HCT116 (cell line): ENCODE data around the gene XPOT. TPM values are rescaled to one million over a fixed set of nuclear protein-coding genes. Genes with fewer than 3 reads are reported as not detected.

ENCODE experiments used
- ATAC-seq: fragments of 200-7000 bp; cut with Tn5 transposase; 2 replicates; pipeline ENCODE4 v1.9.1; 2020; ENCODE audit warnings: mild to moderate bottlenecking, moderate library complexity
- BruUV-seq: library from RNA; stranded (reverse); fragments of 400-500 nt; replicated peaks from 2 replicates; lab custom pipeline; 2021; lab: Mats Ljungman, UMichigan
- CTCF ChIA-PET: fragments of 300-600 bp; sonication (Branson Sonifier 250); formaldehyde crosslinking; loops from one replicate; lab custom pipeline; 2021; ENCODE audit warnings: antibody characterized with exemption; lab: Charles Lee
- POLR2A ChIA-PET: fragments of 300-600, 350-600 bp; sonication (Branson Sonifier 250); formaldehyde crosslinking; loops from one replicate; lab custom pipeline; 2021; ENCODE audit warnings: antibody characterized with exemption; lab: Charles Lee
- RAD21 ChIA-PET, 2 experiments: fragments of 300-600 bp; sonication (Branson Sonifier 250); formaldehyde crosslinking; loops; one replicate each; lab custom pipeline; 2023; ENCODE audit warnings: low total read pairs in 2 of 2; ENCODE audit not compliant: uncharacterized antibody in 2 of 2, unreplicated experiment in 2 of 2, low non-redundant PET in 1 of 2; lab: Charles Lee
- DNase-seq: peaks from one replicate; pipeline ENCODE4 v3.0.0-alpha.2; 2010; ENCODE audit warnings: low read depth, low spot score
- H2AFZ ChIP-seq: fragments of 200-600 bp; shearing (Covaris generic), sonication (generic); 2 replicates; pipeline ENCODE4 v1.6.1; 2017; ENCODE audit warnings: low read depth, mixed run types, mixed read lengths, antibody characterized with exemption, low read length; ENCODE audit not compliant: poor library complexity, severe bottlenecking
- H3K27ac ChIP-seq: 2 replicates; pipeline ENCODE4 v1.5.1; 2012; ENCODE audit warnings: low read depth, low read length
- H3K27me3 ChIP-seq: fragments of 200-600 bp; sonication (generic); 2 replicates; pipeline ENCODE4 v1.6.1; 2016; ENCODE audit warnings: mixed run types, low read length, mixed read lengths; ENCODE audit not compliant: insufficient read depth
- H3K36me3 ChIP-seq, 2 experiments: fragments of 200-500 bp in 1 of 2; fragments of 200-600 bp in 1 of 2; sonication (Bioruptor generic) in 1 of 2; sonication (generic) in 1 of 2; 2 replicates each; pipeline versions ENCODE4 v1.5.1 to v1.6.1; 2014 to 2016; ENCODE audit warnings: low read length in 2 of 2, inconsistent platforms in 1 of 2, mixed read lengths in 1 of 2, mixed run types in 1 of 2; ENCODE audit not compliant: insufficient read depth in 2 of 2, control insufficient read depth in 1 of 2
- H3K4me1 ChIP-seq, 2 experiments: fragments of 200-600 bp in 1 of 2; sonication (generic) in 1 of 2; 2 replicates each; pipeline versions ENCODE4 v1.5.1 to v1.6.1; 2012 to 2017; ENCODE audit warnings: low read length in 2 of 2, inconsistent platforms in 1 of 2, mild to moderate bottlenecking in 1 of 2, mixed read lengths in 1 of 2, mixed run types in 1 of 2, moderate library complexity in 1 of 2; ENCODE audit not compliant: insufficient read depth in 2 of 2, control insufficient read depth in 1 of 2
- H3K4me2 ChIP-seq: fragments of 200-600 bp; sonication (generic); 2 replicates; pipeline ENCODE4 v1.6.1; 2017; ENCODE audit warnings: mixed run types, low read length, mixed read lengths
- H3K4me3 ChIP-seq, 2 experiments: fragments of 200-600 bp in 1 of 2; sonication (generic) in 1 of 2; replicated peaks in 1 of 2; 2 replicates each; pipeline ENCODE4 v1.5.1; 2011 to 2016; ENCODE audit warnings: low read length in 2 of 2, control low read depth in 1 of 2, low read depth in 1 of 2, mild to moderate bottlenecking in 1 of 2, mixed read lengths in 1 of 2, mixed run types in 1 of 2
- H3K79me2 ChIP-seq: fragments of 200-600 bp; sonication (generic); 2 replicates; pipeline ENCODE4 v1.6.1; 2017; ENCODE audit warnings: mild to moderate bottlenecking, mixed run types, low read length, moderate library complexity, mixed read lengths; ENCODE audit not compliant: insufficient read depth
- H3K9ac ChIP-seq: fragments of 200-600 bp; sonication (generic); 2 replicates; pipeline ENCODE4 v1.6.1; 2016; ENCODE audit warnings: low read length, mixed read lengths
- H3K9me2 ChIP-seq: fragments of 200-600 bp; sonication (generic), shearing (Covaris generic); 2 replicates; pipeline ENCODE4 v1.6.1; 2017; ENCODE audit warnings: mixed run types, mild to moderate bottlenecking, moderate library complexity; ENCODE audit not compliant: insufficient read depth
- H3K9me3 ChIP-seq, 2 experiments: fragments of 200-500 bp in 1 of 2; fragments of 200-600 bp in 1 of 2; sonication (Bioruptor generic) in 1 of 2; sonication (generic) in 1 of 2; 2 replicates each; pipeline ENCODE4 v1.6.1; 2014 to 2017; ENCODE audit warnings: low read length in 2 of 2, mixed read lengths in 2 of 2, inconsistent platforms in 1 of 2, low read depth in 1 of 2, mild to moderate bottlenecking in 1 of 2, mixed run types in 1 of 2, moderate library complexity in 1 of 2; ENCODE audit not compliant: control insufficient read depth in 1 of 2, insufficient read depth in 1 of 2
- H4K20me1 ChIP-seq: fragments of 200-600 bp; sonication (generic), shearing (Covaris generic); 2 replicates; pipeline ENCODE4 v1.6.1; 2017; ENCODE audit warnings: mixed run types, mild to moderate bottlenecking, moderate library complexity; ENCODE audit not compliant: insufficient read depth
- ATF3 ChIP-seq: IDR thresholded peaks from 2 replicates; pipeline ENCODE4 v1.6.1; 2012
- CBX3 ChIP-seq: IDR thresholded peaks from 2 replicates; pipeline ENCODE4 v1.6.1; 2012; ENCODE audit warnings: low read depth
- CEBPB ChIP-seq: IDR thresholded peaks from 2 replicates; pipeline ENCODE4 v1.6.1; 2012; ENCODE audit warnings: low read depth
- ELF1 ChIP-seq: IDR thresholded peaks from 2 replicates; pipeline ENCODE4 v1.6.1; 2012; ENCODE audit warnings: low read depth, borderline replicate concordance
- EZH2 ChIP-seq: fragments of 200-600 bp; sonication (generic); IDR thresholded peaks from 2 replicates; pipeline ENCODE4 v1.6.1; 2017; ENCODE audit warnings: antibody characterized with exemption, mixed run types
- FOSL1 ChIP-seq: IDR thresholded peaks from 2 replicates; pipeline ENCODE4 v1.6.1; 2012; ENCODE audit warnings: low read depth
- JUND ChIP-seq: IDR thresholded peaks from 2 replicates; pipeline ENCODE4 v1.6.1; 2012
- POLR2A ChIP-seq: IDR thresholded peaks from 2 replicates; pipeline ENCODE4 v1.7.0; 2011; ENCODE audit warnings: borderline replicate concordance; ENCODE audit not compliant: insufficient read depth, insufficient read length; ENCODE audit errors: extremely low read depth
- POLR2AphosphoS5 ChIP-seq: IDR thresholded peaks from 2 replicates; pipeline ENCODE4 v1.6.1; 2011; ENCODE audit warnings: mild to moderate bottlenecking, low read depth, low read length, moderate library complexity
- RAD21 ChIP-seq: IDR thresholded peaks from 2 replicates; pipeline ENCODE4 v1.6.1; 2012; ENCODE audit warnings: low read depth, mild to moderate bottlenecking
- SP1 ChIP-seq: IDR thresholded peaks from 2 replicates; pipeline ENCODE4 v1.6.1; 2012; ENCODE audit warnings: low read depth
- SRF ChIP-seq: IDR thresholded peaks from 2 replicates; pipeline ENCODE4 v1.6.1; 2012; ENCODE audit warnings: low read depth
- TCF7L2 ChIP-seq: IDR thresholded peaks from 2 replicates; pipeline ENCODE4 v1.7.0; 2011; ENCODE audit warnings: borderline replicate concordance, inconsistent platforms; ENCODE audit not compliant: insufficient read depth, insufficient read length; ENCODE audit errors: extremely low read depth
- YY1 ChIP-seq: IDR thresholded peaks from 2 replicates; pipeline ENCODE4 v1.6.1; 2011; ENCODE audit warnings: low read length, low read depth, moderate library complexity, mild to moderate bottlenecking; ENCODE audit not compliant: insufficient replicate concordance; ENCODE audit errors: extremely low read depth
- ZFX ChIP-seq: fragments of 450-650 bp; IDR thresholded peaks from 2 replicates; pipeline ENCODE4 v1.6.1; 2017
- ZNF274 ChIP-seq: fragments of 200-500 bp; sonication (Bioruptor generic); IDR thresholded peaks from 2 replicates; pipeline ENCODE4 v1.6.1; 2014; ENCODE audit warnings: mild to moderate bottlenecking, low read depth, low read length, inconsistent platforms
- intact Hi-C: fragments of 100-400 bp; cut with micrococcal nuclease; formaldehyde crosslinking; loops from 2 replicates; pipeline ENCODE4 v1.10.0; 2022
- total RNA-seq: library from RNA; stranded (reverse); gene quantifications from one replicate; pipeline ENCODE4 v1.2.1, GENCODE V29; 2021; ENCODE audit not compliant: unreplicated experiment
- TF ChIP-seq, protein P1 (sequence below): IDR thresholded peaks from 2 replicates; pipeline ENCODE4 v1.6.1; 2012

Gene XPOT
- total RNA-seq, 1 experiment from 2014 or later: 120 TPM

- Histone ChIP-seq H3K36me3 (peaks cover 11 to 28% of the 10 kb centered on the region in 2 experiments), H3K27ac (no peak overlapping the region), H3K4me3 (no peak overlapping the region), H3K9me3 (no peaks in the 10 kb centered on the region), H3K79me2 (peaks cover 71% of the 10 kb centered on the region), H3K9me2 (no peaks in the 10 kb centered on the region), H3K9ac (no peak overlapping the region), H3K4me1 (no peaks in the 10 kb centered on the region), H2AFZ (no peak overlapping the region), H3K4me2 (no peak overlapping the region), H4K20me1 (no peaks in the 10 kb centered on the region; the same call in 1 of the 2 replicates), H3K27me3 (no peaks in the 10 kb centered on the region)
- ChIA-PET POLR2A (no interaction called here), CTCF (no interaction called here), RAD21 (no interaction called here)
- ATAC-seq (no peak), DNase-seq (no peak)
- BruUV-seq: no TSS peak
- TF ChIP-seq YY1 (no peak), FOSL1 (no peak), RAD21 (no peak), ATF3 (no peak), SRF (no peak), POLR2AphosphoS5 (no peak), ZFX (no peak), CEBPB (no peak), CBX3 (no peak)
- intact Hi-C loops: loop anchor here (10.0 kb wide), 1 partner anchor 145 kb away; no protein-coding TSS in a partner anchor
Measured at GRCh38 chr12:64459394-64459891, 55.3 kb downstream of the XPOT start.

DNA sequence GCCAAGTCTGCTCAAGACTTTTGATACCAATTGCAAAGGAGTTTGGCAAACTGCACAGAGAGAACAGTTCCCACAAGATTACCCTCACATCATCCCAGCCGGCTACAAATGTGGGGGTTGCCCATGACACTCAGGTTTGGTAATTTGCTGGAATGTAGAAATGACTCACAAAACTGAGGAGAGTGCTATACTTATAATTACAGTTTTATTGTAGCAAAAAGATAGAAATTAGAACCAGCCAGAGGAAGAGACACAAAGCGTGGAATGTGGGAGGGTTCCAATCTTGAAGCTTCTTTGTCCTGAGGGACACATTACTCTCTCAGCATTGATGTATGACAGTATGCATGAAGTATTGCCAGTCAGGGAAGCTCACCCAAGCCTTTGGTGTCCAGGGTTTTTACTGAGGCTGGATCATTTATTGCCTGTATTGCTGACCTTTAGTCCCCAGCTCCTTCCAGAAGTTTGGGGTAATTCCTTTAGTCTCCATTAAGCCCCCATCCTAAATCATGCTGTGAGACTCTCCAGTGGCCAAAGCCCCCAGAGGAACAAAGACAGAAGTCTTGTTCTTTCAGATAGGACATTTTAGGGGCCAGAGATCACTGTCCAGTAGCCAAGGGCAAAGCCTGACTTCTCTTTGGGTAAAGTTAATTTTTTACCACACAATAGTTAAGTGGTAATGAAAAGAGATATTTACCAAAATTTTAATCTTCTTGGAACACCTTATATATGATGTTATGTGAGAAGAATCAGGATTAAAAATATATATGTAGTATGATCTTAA lies 57.6 kb downstream of the XPOT start:
- Histone ChIP-seq H3K79me2 (peaks cover 49% of the 10 kb centered on the region), H3K4me2 (no peak overlapping the region), H3K4me1 (no peaks in the 10 kb centered on the region), H3K27me3 (no peaks in the 10 kb centered on the region), H4K20me1 (no peaks in the 10 kb centered on the region; the same call in 1 of the 2 replicates), H3K36me3 (peaks cover 25 to 34% of the 10 kb centered on the region in 2 experiments), H3K4me3 (no peak overlapping the region), H3K9ac (no peak overlapping the region), H3K9me2 (no peaks in the 10 kb centered on the region), H2AFZ (no peak overlapping the region), H3K27ac (no peak overlapping the region), H3K9me3 (no peaks in the 10 kb centered on the region)
- BruUV-seq: no TSS peak
- RAD21 ChIA-PET: no interaction called here
- intact Hi-C loops: no loop called here
- TF ChIP-seq FOSL1 (no peak), POLR2AphosphoS5 (no peak), ELF1 (no peak), EZH2 (no peak), RAD21 (no peak), JUND (no peak), SP1 (no peak), YY1 (no peak), CEBPB (no peak), SRF (no peak), POLR2A (no peak), TCF7L2 (no peak), ZNF274 (no peak)
- TF ChIP-seq, protein P1, sequence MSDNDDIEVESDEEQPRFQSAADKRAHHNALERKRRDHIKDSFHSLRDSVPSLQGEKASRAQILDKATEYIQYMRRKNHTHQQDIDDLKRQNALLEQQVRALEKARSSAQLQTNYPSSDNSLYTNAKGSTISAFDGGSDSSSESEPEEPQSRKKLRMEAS: no peak
- no peak for ATAC-seq
- POLR2A ChIA-PET: interaction anchor here (1.0 kb wide), 1 partner anchor 11 kb away, joined by 3 read pairs; no protein-coding TSS in a partner anchor
- CTCF ChIA-PET: no interaction called here
- no peak for DNase-seq
